Measurements from ENCODE around the gene UBTF. TPM values are rescaled to one million over a fixed set of nuclear protein-coding genes. Genes with fewer than 3 reads are reported as not detected.

UBTF gene
- total and polyA plus RNA-seq, 9 of the 15 experiments (the other 6 are each of a cell fraction or from before 2014, with no cell fraction given), result 1.2 to 113 (median 83.6) TPM

- TF ChIP-seq, protein P1, sequence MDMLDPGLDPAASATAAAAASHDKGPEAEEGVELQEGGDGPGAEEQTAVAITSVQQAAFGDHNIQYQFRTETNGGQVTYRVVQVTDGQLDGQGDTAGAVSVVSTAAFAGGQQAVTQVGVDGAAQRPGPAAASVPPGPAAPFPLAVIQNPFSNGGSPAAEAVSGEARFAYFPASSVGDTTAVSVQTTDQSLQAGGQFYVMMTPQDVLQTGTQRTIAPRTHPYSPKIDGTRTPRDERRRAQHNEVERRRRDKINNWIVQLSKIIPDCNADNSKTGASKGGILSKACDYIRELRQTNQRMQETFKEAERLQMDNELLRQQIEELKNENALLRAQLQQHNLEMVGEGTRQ (CRISPR knock-in tag; IDR thresholded peaks at IDR 0.05), result no peak
- no peak for TF ChIP-seq SRSF1 (IDR thresholded peaks at IDR 0.05; ENCODE audit: low read depth, low read length)
- no peak for TF ChIP-seq TBP (optimal IDR thresholded peaks at IDR 0.05; ENCODE audit: low read depth, low read length)
- TF ChIP-seq MYNN (IDR thresholded peaks at IDR 0.05), result no peak
- TF ChIP-seq MYNN (CRISPR knock-in tag; IDR thresholded peaks at IDR 0.05), result no peak
- no peak for TF ChIP-seq IRF2 (CRISPR knock-in tag; IDR thresholded peaks at IDR 0.05)
- TF ChIP-seq RBM15 (IDR thresholded peaks at IDR 0.05; ENCODE audit: insufficient read depth, low read length), result no peak
- no peak for TF ChIP-seq ZNF431 (CRISPR knock-in tag; IDR thresholded peaks at IDR 0.05)
- 0 out of 2 replicates have a peak, but pooled peaks have one; percentile 25 for TF ChIP-seq MTA1 (IDR thresholded peaks at IDR 0.05; ENCODE audit: borderline replicate concordance)
- no peak for TF ChIP-seq SMC3 (conservative IDR thresholded peaks at IDR 0.05; ENCODE audit: insufficient read depth, low read depth, low read length)
- no peak for TF ChIP-seq SMAD3 (CRISPR knock-in tag; conservative IDR thresholded peaks at IDR 0.05)
- no peak for TF ChIP-seq RAD51 (IDR thresholded peaks at IDR 0.05; ENCODE audit: borderline replicate concordance, low read depth)
- no peak for TF ChIP-seq BCLAF1 (IDR thresholded peaks at IDR 0.05; ENCODE audit: borderline replicate concordance in 1 of 2, control insufficient read depth in 1 of 2, low read depth in 2 of 2, low read length in 1 of 2)
- peak; percentile 62 for TF ChIP-seq POLR2A (conservative IDR thresholded peaks at IDR 0.05)
- no peak; the same call in 1 of the 2 replicates for TF ChIP-seq NR2F6 (CRISPR knock-in tag; IDR thresholded peaks at IDR 0.05)
- TF ChIP-seq, protein P2, sequence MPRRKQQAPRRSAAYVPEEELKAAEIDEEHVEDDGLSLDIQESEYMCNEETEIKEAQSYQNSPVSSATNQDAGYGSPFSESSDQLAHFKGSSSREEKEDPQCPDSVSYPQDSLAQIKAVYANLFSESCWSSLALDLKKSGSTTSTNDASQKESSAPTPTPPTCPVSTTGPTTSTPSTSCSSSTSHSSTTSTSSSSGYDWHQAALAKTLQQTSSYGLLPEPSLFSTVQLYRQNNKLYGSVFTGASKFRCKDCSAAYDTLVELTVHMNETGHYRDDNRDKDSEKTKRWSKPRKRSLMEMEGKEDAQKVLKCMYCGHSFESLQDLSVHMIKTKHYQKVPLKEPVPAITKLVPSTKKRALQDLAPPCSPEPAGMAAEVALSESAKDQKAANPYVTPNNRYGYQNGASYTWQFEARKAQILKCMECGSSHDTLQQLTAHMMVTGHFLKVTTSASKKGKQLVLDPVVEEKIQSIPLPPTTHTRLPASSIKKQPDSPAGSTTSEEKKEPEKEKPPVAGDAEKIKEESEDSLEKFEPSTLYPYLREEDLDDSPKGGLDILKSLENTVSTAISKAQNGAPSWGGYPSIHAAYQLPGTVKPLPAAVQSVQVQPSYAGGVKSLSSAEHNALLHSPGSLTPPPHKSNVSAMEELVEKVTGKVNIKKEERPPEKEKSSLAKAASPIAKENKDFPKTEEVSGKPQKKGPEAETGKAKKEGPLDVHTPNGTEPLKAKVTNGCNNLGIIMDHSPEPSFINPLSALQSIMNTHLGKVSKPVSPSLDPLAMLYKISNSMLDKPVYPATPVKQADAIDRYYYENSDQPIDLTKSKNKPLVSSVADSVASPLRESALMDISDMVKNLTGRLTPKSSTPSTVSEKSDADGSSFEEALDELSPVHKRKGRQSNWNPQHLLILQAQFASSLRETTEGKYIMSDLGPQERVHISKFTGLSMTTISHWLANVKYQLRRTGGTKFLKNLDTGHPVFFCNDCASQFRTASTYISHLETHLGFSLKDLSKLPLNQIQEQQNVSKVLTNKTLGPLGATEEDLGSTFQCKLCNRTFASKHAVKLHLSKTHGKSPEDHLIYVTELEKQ (CRISPR knock-in tag; IDR thresholded peaks at IDR 0.05), result no peak
- TF ChIP-seq CTCFL (IDR thresholded peaks at IDR 0.05; ENCODE audit: borderline replicate concordance, insufficient read depth, low read depth, low read length, poor library complexity, severe bottlenecking), result no peak
These were observed 973 bp upstream of the UBTF start (continued) for GRCh38 chr17:44220213-44221083.

Measured in K562 (cell line).